ENCODE results near the gene SAMD4A. TPM values are rescaled to one million over a fixed set of nuclear protein-coding genes. Genes with fewer than 3 reads are reported as not detected.

The SAMD4A gene
- polyA plus RNA-seq, 3 donors: 3.2 to 8.6 (median 4.2) TPM

DNA sequence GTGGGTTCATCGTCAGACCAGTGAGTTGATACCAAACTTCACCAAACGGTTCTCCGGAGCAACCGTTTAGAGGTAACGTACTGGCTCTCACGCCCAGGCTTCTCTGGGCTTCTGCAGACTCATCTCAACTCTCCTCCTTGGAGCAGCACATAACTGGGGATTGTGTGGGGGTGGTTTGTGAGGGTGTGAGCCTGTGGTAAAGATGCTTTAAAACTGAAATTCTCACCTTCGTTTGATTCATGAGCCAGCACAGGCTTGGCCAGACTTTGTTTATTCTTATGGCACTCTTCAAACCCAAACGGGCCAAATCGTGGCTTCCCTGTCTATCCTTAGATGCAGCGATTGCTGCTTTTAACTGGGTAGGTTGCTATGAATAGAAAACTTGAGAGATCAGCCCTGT lies 121.3 kb downstream of the SAMD4A start:
- H3K9me3 Mint-ChIP-seq: peaks cover 0 to 4% (median 0%) of the 10 kb centered on the region in 7 donors
- H3K4me1 ChIP-seq (ENCODE audit: control insufficient read depth in 1 of 2, insufficient read depth in 2 of 2, low read length in 2 of 2): peaks cover 20 to 22% of the 10 kb centered on the region in 2 donors
- WGBS (ENCODE audit: insufficient coverage): 100% methylated on average over 1 of the region's 10 CpGs
- peaks cover 22% of the 10 kb centered on the region for H3K4me1 Mint-ChIP-seq
- no peak overlapping the region for H2AFZ ChIP-seq (ENCODE audit: insufficient read depth, low read depth, low read length, poor library complexity, severe bottlenecking)
- no peak overlapping the region for H3K4me3 ChIP-seq (replicated peaks in 1 of 3; ENCODE audit: low read depth in 2 of 3, low read length in 3 of 3)
- TF ChIP-seq, protein P1, sequence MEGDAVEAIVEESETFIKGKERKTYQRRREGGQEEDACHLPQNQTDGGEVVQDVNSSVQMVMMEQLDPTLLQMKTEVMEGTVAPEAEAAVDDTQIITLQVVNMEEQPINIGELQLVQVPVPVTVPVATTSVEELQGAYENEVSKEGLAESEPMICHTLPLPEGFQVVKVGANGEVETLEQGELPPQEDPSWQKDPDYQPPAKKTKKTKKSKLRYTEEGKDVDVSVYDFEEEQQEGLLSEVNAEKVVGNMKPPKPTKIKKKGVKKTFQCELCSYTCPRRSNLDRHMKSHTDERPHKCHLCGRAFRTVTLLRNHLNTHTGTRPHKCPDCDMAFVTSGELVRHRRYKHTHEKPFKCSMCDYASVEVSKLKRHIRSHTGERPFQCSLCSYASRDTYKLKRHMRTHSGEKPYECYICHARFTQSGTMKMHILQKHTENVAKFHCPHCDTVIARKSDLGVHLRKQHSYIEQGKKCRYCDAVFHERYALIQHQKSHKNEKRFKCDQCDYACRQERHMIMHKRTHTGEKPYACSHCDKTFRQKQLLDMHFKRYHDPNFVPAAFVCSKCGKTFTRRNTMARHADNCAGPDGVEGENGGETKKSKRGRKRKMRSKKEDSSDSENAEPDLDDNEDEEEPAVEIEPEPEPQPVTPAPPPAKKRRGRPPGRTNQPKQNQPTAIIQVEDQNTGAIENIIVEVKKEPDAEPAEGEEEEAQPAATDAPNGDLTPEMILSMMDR (IDR thresholded peaks at IDR 0.05): no peak
- no peaks in the 10 kb centered on the region for H3K36me3 ChIP-seq (replicated peaks in 1 of 2; ENCODE audit: control insufficient read depth in 1 of 2, insufficient read depth in 2 of 2, low read length in 2 of 2)
- H4K20me1 ChIP-seq (ENCODE audit: insufficient read depth, low read length): no peaks in the 10 kb centered on the region
- no peak overlapping the region for H3K27ac Mint-ChIP-seq
- intact Hi-C loops (cut with micrococcal nuclease): no loop called here
- H3K9me3 ChIP-seq (replicated peaks in 1 of 2; ENCODE audit: control insufficient read depth in 1 of 2, insufficient read depth in 1 of 2, low read length in 2 of 2): no peaks in the 10 kb centered on the region
- H3K9ac ChIP-seq (ENCODE audit: insufficient read depth, low read length, poor library complexity, severe bottlenecking): no peak overlapping the region
- DNase-seq: no peak
- peaks cover 0 to 5% (median 1%) of the 10 kb centered on the region in 3 donors for H3K27me3 Mint-ChIP-seq (ENCODE audit: low read depth in 3 of 3)
- H3K27me3 ChIP-seq (ENCODE audit: control insufficient read depth in 2 of 2, insufficient read depth in 2 of 2, low read length in 2 of 2): no peaks in the 10 kb centered on the region
- no peak overlapping the region for H3K27ac ChIP-seq (ENCODE audit: low read depth in 1 of 2, low read length in 2 of 2)
- no peaks in the 10 kb centered on the region for H3K36me3 Mint-ChIP-seq
- no peak overlapping the region for H3K4me3 Mint-ChIP-seq
- no peaks in the 10 kb centered on the region for H3K79me2 ChIP-seq (ENCODE audit: insufficient read depth, low read length)
- no peak overlapping the region for H3K4me2 ChIP-seq (replicated peaks; ENCODE audit: extremely low read depth, low read length, poor library complexity, severe bottlenecking)

- no peaks in the 10 kb centered on the region for H3K27me3 ChIP-seq (ENCODE audit: control insufficient read depth in 2 of 2, insufficient read depth in 2 of 2, low read length in 2 of 2)
- H3K36me3 ChIP-seq (replicated peaks in 1 of 2; ENCODE audit: control insufficient read depth in 1 of 2, insufficient read depth in 2 of 2, low read length in 2 of 2): no peaks in the 10 kb centered on the region
- no peak for DNase-seq
- no peak overlapping the region for H3K4me2 ChIP-seq (replicated peaks; ENCODE audit: extremely low read depth, low read length, poor library complexity, severe bottlenecking)
- H3K4me3 Mint-ChIP-seq: no peak overlapping the region
- TF ChIP-seq, protein P1 (IDR thresholded peaks at IDR 0.05): no peak
- WGBS (ENCODE audit: insufficient coverage): 100% methylated on average over 1 of the region's 1 CpG
- H3K79me2 ChIP-seq (ENCODE audit: insufficient read depth, low read length): no peaks in the 10 kb centered on the region
- no peaks in the 10 kb centered on the region for H3K36me3 Mint-ChIP-seq
- no peak overlapping the region for H3K27ac ChIP-seq (ENCODE audit: low read depth in 1 of 2, low read length in 2 of 2)
- peak overlapping the region in 1 of 7 donors; percentile 28 for H3K27ac Mint-ChIP-seq
- no peaks in the 10 kb centered on the region for H3K9me3 ChIP-seq (replicated peaks in 1 of 2; ENCODE audit: control insufficient read depth in 1 of 2, insufficient read depth in 1 of 2, low read length in 2 of 2)
- H3K4me1 ChIP-seq (ENCODE audit: control insufficient read depth in 1 of 2, insufficient read depth in 2 of 2, low read length in 2 of 2): peaks cover 12 to 13% of the 10 kb centered on the region in 2 donors
- no peak overlapping the region for H2AFZ ChIP-seq (ENCODE audit: insufficient read depth, low read depth, low read length, poor library complexity, severe bottlenecking)
- H4K20me1 ChIP-seq (ENCODE audit: insufficient read depth, low read length): no peaks in the 10 kb centered on the region
- H3K9ac ChIP-seq (ENCODE audit: insufficient read depth, low read length, poor library complexity, severe bottlenecking): no peak overlapping the region
- intact Hi-C loops (cut with micrococcal nuclease): no loop called here
- peaks cover 14% of the 10 kb centered on the region for H3K4me1 Mint-ChIP-seq
- no peak overlapping the region for H3K4me3 ChIP-seq (replicated peaks in 1 of 3; ENCODE audit: low read depth in 2 of 3, low read length in 3 of 3)
- peaks cover 0 to 8% (median 2%) of the 10 kb centered on the region in 7 donors for H3K9me3 Mint-ChIP-seq
- peaks cover 0 to 5% (median 1%) of the 10 kb centered on the region in 3 donors for H3K27me3 Mint-ChIP-seq (ENCODE audit: low read depth in 3 of 3)
Measured at GRCh38 chr14:54689928-54690327, 123.0 kb downstream of the SAMD4A start.
